BLaER1 treated with 17β-estradiol and CSF1 and Interleukin-3, amounts not matched to agents 10 nM and 100 nM (cell line): ENCODE data around the gene KLHL21.
A peak's percentile ranks its signal among the peaks of the same experiment; 100 is the strongest.
"Not testable (repeated sequence)": the region's sequence is repeated elsewhere in the genome, so short reads cannot be mapped to it uniquely, and the experiment has no call there.

Experiments used
- H3K27ac ChIP-seq, 11 experiments: shearing (Covaris generic); formaldehyde crosslinking; 2 replicates each; pipeline ENCODE4 v1.8.1; 2022
- H3K27me3 ChIP-seq, 11 experiments: shearing (Covaris generic); formaldehyde crosslinking; 2 replicates each; pipeline ENCODE4 v1.8.1; 2022
- H3K36me3 ChIP-seq, 11 experiments: shearing (Covaris generic); formaldehyde crosslinking; 2 replicates each; pipeline ENCODE4 v1.8.1; 2022
- H3K4me1 ChIP-seq, 10 experiments: shearing (Covaris generic); formaldehyde crosslinking; 2 replicates each; pipeline ENCODE4 v1.8.1; 2022
- H3K4me2 ChIP-seq, 11 experiments: shearing (Covaris generic); formaldehyde crosslinking; 2 replicates each; pipeline ENCODE4 v1.8.1; 2022
- H3K4me3 ChIP-seq, 10 experiments: shearing (Covaris generic); formaldehyde crosslinking; 2 replicates each; pipeline ENCODE4 v1.8.1; 2022
- H3K9ac ChIP-seq, 11 experiments: shearing (Covaris generic); formaldehyde crosslinking; 2 replicates each; pipeline ENCODE4 v1.8.1; 2022
- H3K9me3 ChIP-seq, 11 experiments: shearing (Covaris generic); formaldehyde crosslinking; replicated peaks in 1 of 11; 2 replicates each; pipeline ENCODE4 v1.8.1; 2022
- H4K20me1 ChIP-seq, 11 experiments: shearing (Covaris generic); formaldehyde crosslinking; 2 replicates each; pipeline ENCODE4 v1.8.1; 2022
- Cebpa-rat ChIP-seq, 11 experiments: shearing (Covaris generic); IDR thresholded peaks; 2 replicates each; pipeline ENCODE4 v1.8.1; 2022

KLHL21 gene

GRCh38 chr1:6603915-6604558, 1.4 kb upstream of the KLHL21 start:
- Histone ChIP-seq H3K4me1 (peaks cover 31 to 57% (median 50%) of the 10 kb centered on the region in 10 experiments), H3K9ac (peak overlapping the region; percentile 77 to 90 (median 87)), H3K27me3 (no peaks in the 10 kb centered on the region; a peak in 1 of 22 replicates), H4K20me1 (peaks cover 18 to 34% (median 32%) of the 10 kb centered on the region in 11 experiments; a peak in 20 of 22 replicates), H3K4me2 (peak overlapping the region; percentile 80 to 100 (median 99)), H3K36me3 (peaks cover 0 to 5% (median 3%) of the 10 kb centered on the region in 11 experiments; a peak in 15 of 22 replicates), H3K27ac (peak overlapping the region; percentile 74 to 91 (median 86); a peak in 21 of 22 replicates), H3K4me3 (peak overlapping the region; percentile 70 to 89 (median 79); a peak in 18 of 20 replicates), H3K9me3 (no peaks in the 10 kb centered on the region)
- no peak for TF ChIP-seq Cebpa-rat (IDR thresholded peaks at IDR 0.05)

GRCh38 chr1:6603238-6603914, 707 bp upstream of the KLHL21 start:
- Histone ChIP-seq H3K27ac (peak overlapping the region; percentile 74 to 91 (median 86)), H3K4me3 (peak overlapping the region; percentile 70 to 89 (median 79)), H3K4me1 (peaks cover 38 to 64% (median 57%) of the 10 kb centered on the region in 10 experiments), H3K4me2 (peak overlapping the region; percentile 80 to 100 (median 99)), H4K20me1 (peaks cover 21 to 41% (median 37%) of the 10 kb centered on the region in 11 experiments; a peak in 20 of 22 replicates), H3K36me3 (peaks cover under 1 to 12% (median 10%) of the 10 kb centered on the region in 11 experiments; a peak in 20 of 22 replicates), H3K27me3 (no peaks in the 10 kb centered on the region; a peak in 1 of 22 replicates), H3K9ac (peak overlapping the region; percentile 77 to 90 (median 87)), H3K9me3 (no peaks in the 10 kb centered on the region)
- TF ChIP-seq Cebpa-rat (IDR thresholded peaks at IDR 0.05), result no peak

- Histone ChIP-seq H4K20me1 (peaks cover 34 to 54% (median 50%) of the 10 kb centered on the region in 11 experiments; a peak in 21 of 22 replicates), H3K4me1 (peaks cover 42 to 72% (median 66%) of the 10 kb centered on the region in 10 experiments), H3K27ac (peak overlapping the region; percentile 44 to 91 (median 85); a peak in 21 of 22 replicates), H3K4me3 (peak overlapping the region; percentile 70 to 89 (median 79)), H3K27me3 (no peaks in the 10 kb centered on the region; a peak in 1 of 22 replicates), H3K9me3 (no peaks in the 10 kb centered on the region), H3K36me3 (peaks cover 13 to 25% (median 23%) of the 10 kb centered on the region in 11 experiments), H3K4me2 (peak overlapping the region; percentile 91 to 100 (median 99)), H3K9ac (peak overlapping the region; percentile 77 to 90 (median 87))
- TF ChIP-seq Cebpa-rat (IDR thresholded peaks at IDR 0.05), result no peak
Observed at GRCh38 chr1:6601923-6602668, 573 bp downstream of the KLHL21 start.

GRCh38 chr1:6601049-6601922, 1.4 kb downstream of the KLHL21 start:
- Histone ChIP-seq H3K4me3 (peak overlapping the region; percentile 70 to 89 (median 79)), H3K9me3 (no peaks in the 10 kb centered on the region), H3K4me1 (peaks cover 42 to 78% (median 66%) of the 10 kb centered on the region in 10 experiments), H4K20me1 (peaks cover 42 to 62% (median 58%) of the 10 kb centered on the region in 11 experiments; a peak in 21 of 22 replicates), H3K36me3 (peaks cover 21 to 33% (median 31%) of the 10 kb centered on the region in 11 experiments), H3K9ac (peak overlapping the region; percentile 77 to 90 (median 87)), H3K27me3 (no peaks in the 10 kb centered on the region; a peak in 1 of 22 replicates), H3K4me2 (peak overlapping the region; percentile 91 to 100 (median 99)), H3K27ac (peak overlapping the region; percentile 44 to 91 (median 85); a peak in 21 of 22 replicates)
- TF ChIP-seq Cebpa-rat (IDR thresholded peaks at IDR 0.05), result no peak

GRCh38 chr1:6600410-6601048, 2.1 kb downstream of the KLHL21 start:
- Histone ChIP-seq H3K27ac (peak overlapping the region; percentile 44 to 91 (median 85); a peak in 21 of 22 replicates), H3K36me3 (peaks cover 29 to 40% (median 38%) of the 10 kb centered on the region in 11 experiments), H3K9ac (peak overlapping the region; percentile 77 to 90 (median 87)), H3K9me3 (no peaks in the 10 kb centered on the region), H3K4me1 (peaks cover 42 to 79% (median 64%) of the 10 kb centered on the region in 10 experiments), H3K27me3 (no peaks in the 10 kb centered on the region; a peak in 1 of 22 replicates), H3K4me3 (peak overlapping the region; percentile 70 to 89 (median 79)), H3K4me2 (peak overlapping the region; percentile 91 to 100 (median 99)), H4K20me1 (peaks cover 50 to 69% (median 66%) of the 10 kb centered on the region in 11 experiments; a peak in 21 of 22 replicates)
- TF ChIP-seq Cebpa-rat (IDR thresholded peaks at IDR 0.05), result no peak

- not testable (repeated sequence) for H3K9me3 ChIP-seq, H3K27me3 ChIP-seq
- Histone ChIP-seq H3K36me3 (peaks cover 33 to 46% (median 44%) of the 10 kb centered on the region in 11 experiments), H3K4me1 (peaks cover 42 to 84% (median 67%) of the 10 kb centered on the region in 10 experiments), H3K4me3 (peak overlapping the region; percentile 70 to 89 (median 79)), H4K20me1 (peaks cover 55 to 75% (median 71%) of the 10 kb centered on the region in 11 experiments; a peak in 21 of 22 replicates), H3K9ac (peak overlapping the region; percentile 77 to 90 (median 87); a peak in 21 of 22 replicates), H3K27ac (peak overlapping the region in 10 of 11 experiments; percentile 44 to 91 (median 85); a peak in 21 of 22 replicates), H3K4me2 (peak overlapping the region; percentile 91 to 100 (median 99))
Observed at GRCh38 chr1:6599991-6600390, 2.7 kb downstream of the KLHL21 start.
